Measurements from ENCODE around the gene PTH1R. TPM values are rescaled to one million over a fixed set of nuclear protein-coding genes. Genes with fewer than 3 reads are reported as not detected.

PTH1R gene
- total RNA-seq, 5 donors from 2014 or later (not counting 1 experiment from before 2014, with no cell fraction given): 0.32 TPM; not detected in 4

DNA sequence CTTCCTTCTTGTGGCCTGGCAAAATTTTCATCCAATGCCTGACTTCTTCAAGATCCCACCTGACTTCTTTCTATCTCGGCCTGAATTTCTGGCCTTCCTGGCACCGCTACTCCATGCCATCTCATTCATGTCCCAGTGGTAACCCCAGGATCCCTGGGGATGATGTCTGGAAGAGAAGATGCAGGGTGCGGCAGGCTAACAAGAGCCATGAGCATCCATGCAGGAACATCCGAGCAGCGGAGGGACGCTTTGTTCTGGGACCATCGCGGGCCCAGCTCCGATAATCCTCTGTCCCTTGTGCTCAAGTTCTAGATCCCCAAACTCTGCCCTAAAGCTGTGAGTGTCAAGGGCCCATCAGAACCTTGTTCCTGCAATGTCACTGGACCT is 25.2 kb upstream of the PTH1R start:
- DNase-seq (peak in 1 of 35 experiments; percentile 2), ATAC-seq (replicated peaks in 1 of 4) (no peak)
- Histone ChIP-seq H3K4me3 (ENCODE audit: control insufficient read depth in 1 of 2, extremely low read depth in 1 of 2, low read length in 1 of 2) (no peak overlapping the region), H3K27me3 (replicated peaks in 1 of 2; ENCODE audit: control insufficient read depth in 2 of 2, extremely low read depth in 1 of 2, insufficient read depth in 2 of 2, low read length in 1 of 2) (peaks cover 0 to 15% of the 10 kb centered on the region in 2 experiments), H3K4me1 (ENCODE audit: control insufficient read depth in 1 of 2, extremely low read depth in 1 of 2, insufficient read depth in 2 of 2, low read length in 2 of 2) (no peaks in the 10 kb centered on the region), H3K27ac (ENCODE audit: low read length) (no peak overlapping the region), H3K36me3 (ENCODE audit: control insufficient read depth in 2 of 2, extremely low read depth in 1 of 2, insufficient read depth in 1 of 2, low read length in 1 of 2) (no peaks in the 10 kb centered on the region), H3K9me3 (no peaks in the 10 kb centered on the region)
- ChIA-PET CTCF (no interaction called here), POLR2A (no interaction called here)
- Mint-ChIP-seq H3K4me3 (no peak overlapping the region), H3K27me3 (peaks cover 0 to 6% of the 10 kb centered on the region in 2 donors), H3K27ac (no peak overlapping the region), H3K9me3 (no peaks in the 10 kb centered on the region), H3K36me3 (no peaks in the 10 kb centered on the region), H3K4me1 (no peaks in the 10 kb centered on the region)
- WGBS (ENCODE audit: insufficient coverage): 97% methylated on average over 8 of the region's 9 CpGs

DNA sequence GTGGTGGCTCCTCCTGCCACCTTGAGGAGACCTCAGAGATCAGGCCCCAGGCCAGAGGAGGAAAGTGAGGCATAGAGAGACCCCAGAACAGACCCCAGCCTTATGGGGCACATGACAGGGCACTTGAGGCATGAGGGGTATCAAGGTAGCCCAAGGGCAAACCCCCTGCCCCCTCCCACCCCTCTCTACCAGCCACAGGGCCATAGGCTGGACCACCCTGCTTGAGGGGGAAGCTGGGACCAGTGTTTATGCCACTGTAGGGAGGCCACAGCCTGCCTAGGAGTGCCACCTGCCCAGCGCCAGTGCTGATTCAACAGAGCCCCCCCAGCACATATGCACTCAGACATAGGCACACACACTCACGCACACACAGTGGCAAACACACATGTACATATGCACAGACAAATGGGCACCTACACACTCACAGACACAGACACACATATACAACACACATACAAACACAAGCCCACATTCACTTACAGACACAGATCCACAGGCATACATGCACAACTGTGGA is 24.6 kb upstream of the PTH1R start:
- ChIA-PET CTCF (no interaction called here), POLR2A (no interaction called here)
- no peak overlapping the region for H3K27ac ChIP-seq (ENCODE audit: low read length)
- H3K36me3 Mint-ChIP-seq: no peaks in the 10 kb centered on the region
- no peaks in the 10 kb centered on the region for H3K4me1 ChIP-seq (ENCODE audit: control insufficient read depth in 1 of 2, extremely low read depth in 1 of 2, insufficient read depth in 2 of 2, low read length in 2 of 2)
- H3K9me3 Mint-ChIP-seq: no peaks in the 10 kb centered on the region
- H3K27me3 Mint-ChIP-seq: peaks cover 2 to 10% of the 10 kb centered on the region in 2 donors
- DNase-seq (peak in 1 of 35 experiments; percentile 5), ATAC-seq (replicated peaks in 1 of 4) (peak in 1 of 4 experiments; percentile 22)
- H3K4me1 Mint-ChIP-seq: no peaks in the 10 kb centered on the region
- H3K4me3 ChIP-seq (ENCODE audit: control insufficient read depth in 1 of 2, extremely low read depth in 1 of 2, low read length in 1 of 2): no peak overlapping the region
- no peaks in the 10 kb centered on the region for H3K36me3 ChIP-seq (ENCODE audit: control insufficient read depth in 2 of 2, extremely low read depth in 1 of 2, insufficient read depth in 1 of 2, low read length in 1 of 2)
- 87% methylated on average over 2 of the region's 2 CpGs for WGBS (ENCODE audit: insufficient coverage)
- H3K4me3 Mint-ChIP-seq: no peak overlapping the region
- H3K27ac Mint-ChIP-seq: no peak overlapping the region
- H3K27me3 ChIP-seq (replicated peaks in 1 of 2; ENCODE audit: control insufficient read depth in 2 of 2, extremely low read depth in 1 of 2, insufficient read depth in 2 of 2, low read length in 1 of 2): peaks cover 0 to 19% of the 10 kb centered on the region in 2 experiments
- no peaks in the 10 kb centered on the region for H3K9me3 ChIP-seq

DNA sequence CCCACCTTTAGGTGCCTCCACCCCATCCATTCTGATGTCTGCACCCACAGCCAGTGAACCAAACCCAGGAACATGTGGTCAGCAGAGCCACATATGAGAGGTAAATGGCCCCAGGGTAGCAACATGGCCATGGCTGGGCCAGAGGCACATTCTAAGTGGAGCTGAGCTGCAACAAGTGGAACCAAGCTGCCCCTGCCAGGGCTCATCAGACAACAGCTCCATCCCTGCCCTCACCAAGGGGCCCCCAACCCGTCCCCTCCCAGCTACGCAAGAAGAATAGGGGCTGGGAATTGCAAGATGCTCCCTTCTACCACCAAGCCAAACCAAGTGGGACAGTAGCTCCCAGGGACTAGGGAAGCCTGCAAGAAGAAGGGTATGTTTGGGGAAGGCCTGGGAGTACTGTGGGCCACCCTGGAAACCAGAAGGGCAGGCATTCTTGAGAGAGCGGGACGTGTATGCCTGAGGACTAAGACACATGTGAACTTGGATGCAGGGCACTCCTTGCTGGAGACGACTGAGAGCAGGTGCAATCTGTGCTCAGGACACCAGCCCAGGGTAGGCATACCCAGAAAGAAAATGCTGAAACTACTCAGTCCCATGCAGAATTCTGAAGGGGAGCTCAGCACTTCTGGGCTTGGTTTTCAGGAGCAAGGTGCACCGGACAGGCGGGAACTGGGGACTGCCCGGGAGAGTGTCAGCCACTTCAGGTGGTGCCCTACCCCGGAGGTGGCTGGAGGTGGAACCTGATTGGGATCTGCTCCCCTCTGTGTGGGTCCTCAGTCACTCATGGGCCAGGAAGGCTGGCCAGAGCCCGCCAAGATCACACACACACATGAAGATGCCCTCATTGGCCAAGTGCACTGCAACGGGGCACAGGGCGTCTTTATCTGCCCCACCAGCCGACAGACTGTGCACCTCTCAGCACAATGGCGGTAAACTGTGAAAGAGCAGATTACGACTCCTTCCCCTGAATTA is 23.8 kb upstream of the PTH1R start:
- Mint-ChIP-seq H3K27me3 (peaks cover 4 to 11% of the 10 kb centered on the region in 2 donors), H3K36me3 (no peaks in the 10 kb centered on the region), H3K27ac (no peak overlapping the region), H3K4me3 (no peak overlapping the region), H3K9me3 (no peaks in the 10 kb centered on the region), H3K4me1 (no peaks in the 10 kb centered on the region)
- Histone ChIP-seq H3K4me1 (ENCODE audit: control insufficient read depth in 1 of 2, extremely low read depth in 1 of 2, insufficient read depth in 2 of 2, low read length in 2 of 2) (no peaks in the 10 kb centered on the region), H3K36me3 (ENCODE audit: control insufficient read depth in 2 of 2, extremely low read depth in 1 of 2, insufficient read depth in 1 of 2, low read length in 1 of 2) (no peaks in the 10 kb centered on the region), H3K27ac (ENCODE audit: low read length) (no peak overlapping the region), H3K27me3 (replicated peaks in 1 of 2; ENCODE audit: control insufficient read depth in 2 of 2, extremely low read depth in 1 of 2, insufficient read depth in 2 of 2, low read length in 1 of 2) (peaks cover 0 to 22% of the 10 kb centered on the region in 2 experiments), H3K4me3 (ENCODE audit: control insufficient read depth in 1 of 2, extremely low read depth in 1 of 2, low read length in 1 of 2) (no peak overlapping the region), H3K9me3 (no peaks in the 10 kb centered on the region)
- CTCF ChIA-PET: no interaction called here
- WGBS (ENCODE audit: insufficient coverage): 92% methylated on average over 13 of the region's 15 CpGs
- ATAC-seq (replicated peaks in 1 of 4) (no peak), DNase-seq (peak in 1 of 35 experiments; percentile 1)
- POLR2A ChIA-PET: no interaction called here

DNA sequence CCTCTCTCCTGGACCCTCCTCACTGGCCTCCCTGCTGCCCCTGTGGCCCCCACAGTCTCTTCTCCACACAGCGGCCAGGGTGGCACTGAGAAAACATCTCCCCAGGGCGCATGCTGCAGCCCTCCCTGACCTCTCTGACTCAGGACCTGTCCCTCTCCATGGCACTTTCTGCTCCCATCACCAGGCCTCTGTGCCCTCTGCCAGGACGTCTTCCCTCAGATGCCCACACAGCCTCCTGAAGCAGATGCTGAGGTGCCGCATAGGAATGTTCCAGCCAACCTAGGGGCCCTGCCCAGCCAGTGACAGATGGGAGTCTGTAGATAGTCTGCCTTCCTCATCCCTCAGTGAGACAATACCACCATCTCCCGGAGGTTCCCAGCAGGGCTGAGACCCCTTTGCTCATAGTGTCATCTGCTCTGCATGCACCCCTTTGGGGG is 22.9 kb upstream of the PTH1R start:
- no peaks in the 10 kb centered on the region for H3K4me1 Mint-ChIP-seq
- 92% methylated on average over 3 of the region's 5 CpGs for WGBS (ENCODE audit: insufficient coverage)
- H3K4me1 ChIP-seq (ENCODE audit: control insufficient read depth in 1 of 2, extremely low read depth in 1 of 2, insufficient read depth in 2 of 2, low read length in 2 of 2): no peaks in the 10 kb centered on the region
- ChIA-PET CTCF (no interaction called here), POLR2A (no interaction called here)
- peaks cover 0 to 19% of the 10 kb centered on the region in 2 experiments for H3K27me3 ChIP-seq (replicated peaks in 1 of 2; ENCODE audit: control insufficient read depth in 2 of 2, extremely low read depth in 1 of 2, insufficient read depth in 2 of 2, low read length in 1 of 2)
- H3K36me3 Mint-ChIP-seq: no peaks in the 10 kb centered on the region
- no peaks in the 10 kb centered on the region for H3K9me3 ChIP-seq
- no peak overlapping the region for H3K4me3 Mint-ChIP-seq
- H3K4me3 ChIP-seq (ENCODE audit: control insufficient read depth in 1 of 2, extremely low read depth in 1 of 2, low read length in 1 of 2): no peak overlapping the region
- DNase-seq (no peak), ATAC-seq (replicated peaks in 1 of 4) (no peak)
- peaks cover 4 to 11% of the 10 kb centered on the region in 2 donors for H3K27me3 Mint-ChIP-seq
- H3K27ac ChIP-seq (ENCODE audit: low read length): no peak overlapping the region
- no peak overlapping the region for H3K27ac Mint-ChIP-seq
- no peaks in the 10 kb centered on the region for H3K36me3 ChIP-seq (ENCODE audit: control insufficient read depth in 2 of 2, extremely low read depth in 1 of 2, insufficient read depth in 1 of 2, low read length in 1 of 2)
- H3K9me3 Mint-ChIP-seq: no peaks in the 10 kb centered on the region

DNA sequence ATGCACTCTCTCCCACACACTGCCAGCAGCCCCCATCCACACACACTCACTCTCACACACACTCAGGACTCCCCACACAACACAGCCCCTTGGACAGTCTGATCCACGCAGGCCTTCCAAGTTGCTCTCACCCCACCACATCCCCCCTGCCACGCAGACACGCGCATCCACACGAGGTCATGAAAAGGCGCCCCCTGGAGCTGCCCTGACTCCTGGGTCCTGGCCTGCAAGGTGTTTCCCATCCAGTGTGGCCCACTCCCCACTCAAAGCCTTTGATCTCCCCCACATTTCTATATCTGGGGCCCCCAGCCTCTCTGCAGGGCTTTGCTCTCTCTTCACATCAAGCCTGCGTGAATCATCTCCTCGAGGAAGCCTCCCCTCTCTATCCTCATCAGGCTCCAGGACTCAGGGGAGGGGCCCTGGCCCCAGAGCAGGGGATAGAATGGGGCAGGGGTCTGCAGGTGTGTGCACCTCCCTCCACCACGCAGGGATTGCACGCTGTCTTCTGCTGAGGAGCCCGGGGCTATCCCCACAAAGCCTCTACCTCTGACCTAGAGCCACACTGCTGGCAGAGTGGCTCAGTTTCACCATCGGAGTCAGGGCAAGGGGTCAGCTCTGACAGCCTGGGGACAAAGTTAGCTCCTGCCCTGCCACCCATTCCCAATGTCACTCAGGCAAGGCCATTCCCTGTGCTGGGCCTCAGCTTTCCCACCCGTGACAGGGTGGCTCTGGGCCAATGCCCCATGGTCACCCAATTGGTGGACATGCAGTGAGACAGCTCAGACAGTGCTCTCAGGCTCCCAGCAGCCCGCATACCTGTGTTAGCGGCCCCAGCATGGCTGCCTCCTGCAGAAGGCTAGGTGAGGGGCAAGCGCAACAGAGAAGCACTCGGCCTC is 20.7 kb upstream of the PTH1R start:
- peaks cover 0 to 25% of the 10 kb centered on the region in 2 experiments for H3K27me3 ChIP-seq (replicated peaks in 1 of 2; ENCODE audit: control insufficient read depth in 2 of 2, extremely low read depth in 1 of 2, insufficient read depth in 2 of 2, low read length in 1 of 2)
- ATAC-seq (replicated peaks in 1 of 4) (no peak), DNase-seq (peak in 1 of 35 experiments; percentile 1)
- Mint-ChIP-seq H3K36me3 (no peaks in the 10 kb centered on the region), H3K4me1 (no peaks in the 10 kb centered on the region), H3K9me3 (no peaks in the 10 kb centered on the region), H3K27me3 (peaks cover 4 to 11% of the 10 kb centered on the region in 2 donors), H3K27ac (no peak overlapping the region), H3K4me3 (no peak overlapping the region)
- ChIA-PET CTCF (interaction anchor here in 1 of 2 donors (0.5 kb wide), 1 partner anchor 17 kb away, joined by 4 read pairs; no protein-coding TSS in a partner anchor), POLR2A (no interaction called here)
- H3K4me3 ChIP-seq (ENCODE audit: control insufficient read depth in 1 of 2, extremely low read depth in 1 of 2, low read length in 1 of 2): no peak overlapping the region
- no peak overlapping the region for H3K27ac ChIP-seq (ENCODE audit: low read length)
- no peaks in the 10 kb centered on the region for H3K36me3 ChIP-seq (ENCODE audit: control insufficient read depth in 2 of 2, extremely low read depth in 1 of 2, insufficient read depth in 1 of 2, low read length in 1 of 2)
- WGBS (ENCODE audit: insufficient coverage): 86% methylated on average over 15 of the region's 17 CpGs
- H3K4me1 ChIP-seq (ENCODE audit: control insufficient read depth in 1 of 2, extremely low read depth in 1 of 2, insufficient read depth in 2 of 2, low read length in 2 of 2): no peaks in the 10 kb centered on the region
- H3K9me3 ChIP-seq: no peaks in the 10 kb centered on the region
